Bronchial epithelial cell (primary cell): ENCODE results near the gene DHRS13. TPM values are rescaled to one million over a fixed set of nuclear protein-coding genes. Genes with fewer than 3 reads are reported as not detected.
"Not testable (repeated sequence)": the region's sequence is repeated elsewhere in the genome, so short reads cannot be mapped to it uniquely, and the experiment has no call there.

Experiments
- DNase-seq: peaks from one replicate; pipeline ENCODE4 v3.0.0-alpha.2; 2010; ENCODE audit warnings: low read depth
- FAIRE-seq: peaks from 2 replicates; lab custom pipeline; 2011; peaks lifted over from hg19 to GRCh38; lab: Jason Lieb, UNC
- H3K27me3 ChIP-seq: 2 replicates; pipeline ENCODE4 v1.5.1; 2011; ENCODE audit warnings: low read length; ENCODE audit not compliant: control insufficient read depth, insufficient read depth
- H3K36me3 ChIP-seq: 2 replicates; pipeline ENCODE4 v1.5.1; 2011; ENCODE audit warnings: low read length; ENCODE audit not compliant: control insufficient read depth, insufficient read depth
- H3K4me3 ChIP-seq: 2 replicates; pipeline ENCODE4 v1.5.1; 2011; ENCODE audit warnings: mild to moderate bottlenecking, low read depth, low read length, control low read depth
- total RNA-seq: library from RNA; depleted of rRNA; stranded (reverse); fragments of >200 nt; gene quantifications from 2 replicates; pipeline ENCODE4 v1.2.1, GENCODE V29; 2014
- TF ChIP-seq, protein P1 (sequence below): IDR thresholded peaks from 2 replicates; pipeline ENCODE4 v1.5.1; 2011; ENCODE audit warnings: mild to moderate bottlenecking, moderate library complexity, low read length, control low read depth, inconsistent platforms; ENCODE audit not compliant: insufficient read depth, severe bottlenecking

The DHRS13 gene
- total RNA-seq, 1 donor from 2014 or later = 11.3 TPM

DNA sequence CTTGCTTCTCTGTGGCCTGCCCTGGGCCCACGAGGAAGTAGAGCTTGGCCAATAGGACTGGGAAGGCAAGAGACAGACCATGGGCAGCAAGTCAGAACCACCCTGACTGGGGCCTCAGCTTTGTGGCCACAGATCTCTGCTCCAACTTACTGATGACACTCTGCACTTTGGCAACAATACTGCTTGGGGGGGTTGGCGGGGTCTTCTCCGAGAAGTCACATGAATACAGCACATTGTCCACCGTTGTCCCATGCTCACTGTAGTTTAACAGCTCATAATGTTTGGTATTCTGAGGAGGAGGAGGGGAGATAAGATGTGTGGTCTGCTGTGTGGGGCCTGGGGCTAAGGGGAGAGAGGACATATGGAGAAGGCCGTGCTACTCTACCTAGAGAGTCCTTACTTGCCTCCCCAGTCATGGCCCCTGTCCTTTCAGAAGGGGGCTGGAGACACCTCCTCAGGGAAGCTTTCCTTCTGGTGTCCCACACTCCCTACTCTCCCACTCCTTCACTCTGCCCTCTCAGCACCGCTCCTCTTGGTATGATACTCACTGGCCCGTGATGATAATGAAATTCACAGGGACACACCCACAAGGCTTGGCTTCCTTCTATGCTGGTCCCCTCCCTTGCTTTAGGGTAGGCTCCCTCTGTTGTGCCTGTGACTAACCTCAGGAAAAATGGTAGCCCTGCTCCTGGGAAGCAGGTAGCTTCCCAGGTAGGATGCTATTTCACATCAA lies 4.0 kb upstream of the DHRS13 start:
- no peak overlapping the region for H3K4me3 ChIP-seq
- TF ChIP-seq, protein P1, sequence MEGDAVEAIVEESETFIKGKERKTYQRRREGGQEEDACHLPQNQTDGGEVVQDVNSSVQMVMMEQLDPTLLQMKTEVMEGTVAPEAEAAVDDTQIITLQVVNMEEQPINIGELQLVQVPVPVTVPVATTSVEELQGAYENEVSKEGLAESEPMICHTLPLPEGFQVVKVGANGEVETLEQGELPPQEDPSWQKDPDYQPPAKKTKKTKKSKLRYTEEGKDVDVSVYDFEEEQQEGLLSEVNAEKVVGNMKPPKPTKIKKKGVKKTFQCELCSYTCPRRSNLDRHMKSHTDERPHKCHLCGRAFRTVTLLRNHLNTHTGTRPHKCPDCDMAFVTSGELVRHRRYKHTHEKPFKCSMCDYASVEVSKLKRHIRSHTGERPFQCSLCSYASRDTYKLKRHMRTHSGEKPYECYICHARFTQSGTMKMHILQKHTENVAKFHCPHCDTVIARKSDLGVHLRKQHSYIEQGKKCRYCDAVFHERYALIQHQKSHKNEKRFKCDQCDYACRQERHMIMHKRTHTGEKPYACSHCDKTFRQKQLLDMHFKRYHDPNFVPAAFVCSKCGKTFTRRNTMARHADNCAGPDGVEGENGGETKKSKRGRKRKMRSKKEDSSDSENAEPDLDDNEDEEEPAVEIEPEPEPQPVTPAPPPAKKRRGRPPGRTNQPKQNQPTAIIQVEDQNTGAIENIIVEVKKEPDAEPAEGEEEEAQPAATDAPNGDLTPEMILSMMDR = no peak
- H3K36me3 ChIP-seq = peaks cover 21% of the 10 kb centered on the region
- no peaks in the 10 kb centered on the region for H3K27me3 ChIP-seq
- DNase-seq = no peak
- FAIRE-seq = no peak

DNA sequence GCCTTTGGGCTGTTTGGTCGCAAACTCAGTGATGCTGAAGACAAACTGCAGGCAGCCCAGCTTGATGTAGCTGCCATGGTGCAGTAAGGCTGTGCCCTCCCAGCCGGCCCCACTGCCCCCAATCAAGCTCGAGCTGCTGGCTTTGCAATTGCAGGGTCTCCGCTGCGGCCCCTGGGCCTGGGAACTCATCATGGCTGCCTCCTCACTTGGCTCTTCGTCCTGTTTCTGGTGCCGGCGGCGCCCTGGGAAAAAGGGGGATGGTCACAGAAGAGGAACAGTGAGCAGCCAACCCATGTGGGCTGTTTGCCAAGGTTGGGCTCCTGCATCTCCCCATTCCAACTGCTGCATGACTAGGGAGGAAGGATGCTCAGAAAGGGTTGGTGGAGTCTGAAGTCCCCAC lies 3.4 kb upstream of the DHRS13 start:
- TF ChIP-seq, protein P1 = no peak
- Histone ChIP-seq H3K4me3 (no peak overlapping the region), H3K27me3 (no peaks in the 10 kb centered on the region), H3K36me3 (peaks cover 16% of the 10 kb centered on the region)
- DNase-seq (no peak), FAIRE-seq (no peak)

DNA sequence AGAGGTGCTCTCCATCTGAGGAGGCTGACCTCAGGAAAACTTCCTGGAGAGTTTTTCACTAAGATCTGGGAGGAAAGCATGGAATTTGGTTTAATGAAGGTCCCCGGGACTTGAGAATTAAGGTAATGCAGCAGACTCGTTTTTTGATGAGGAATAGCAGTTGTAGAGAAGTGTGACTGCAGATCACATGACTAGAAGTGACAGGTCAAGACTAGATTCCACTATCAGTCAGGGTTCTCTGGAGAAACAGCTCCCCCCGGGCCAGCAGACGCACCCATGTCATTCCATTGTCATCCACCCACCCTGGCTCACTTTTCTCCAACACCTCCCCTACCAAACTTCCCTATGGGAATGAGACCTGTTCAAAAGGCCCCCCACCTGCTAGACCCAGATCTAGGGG lies 1.9 kb upstream of the DHRS13 start:
- Histone ChIP-seq H3K27me3 (no peaks in the 10 kb centered on the region), H3K4me3 (no peak overlapping the region), H3K36me3 (peaks cover 12% of the 10 kb centered on the region)
- FAIRE-seq = no peak
- TF ChIP-seq, protein P1 = no peak
- peak; percentile 33 for DNase-seq

DNA sequence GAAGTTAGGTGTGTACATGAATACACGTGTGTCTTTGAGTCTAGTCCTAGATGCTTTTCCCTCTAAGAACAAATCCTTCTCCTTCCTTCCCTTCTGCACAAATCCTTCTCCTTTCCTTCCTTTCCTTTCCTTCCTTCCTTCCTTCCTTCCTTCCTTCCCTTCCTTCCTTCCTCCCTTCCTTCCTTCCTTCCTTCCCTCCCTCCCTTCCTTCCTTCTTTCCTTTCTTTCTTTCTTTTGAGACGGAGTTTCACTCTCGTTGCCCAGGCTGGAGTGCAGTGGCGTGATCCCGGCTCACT lies 615 bp upstream of the DHRS13 start:
- not testable (repeated sequence) for FAIRE-seq, H3K4me3 ChIP-seq, H3K27me3 ChIP-seq, H3K36me3 ChIP-seq, DNase-seq

DNA sequence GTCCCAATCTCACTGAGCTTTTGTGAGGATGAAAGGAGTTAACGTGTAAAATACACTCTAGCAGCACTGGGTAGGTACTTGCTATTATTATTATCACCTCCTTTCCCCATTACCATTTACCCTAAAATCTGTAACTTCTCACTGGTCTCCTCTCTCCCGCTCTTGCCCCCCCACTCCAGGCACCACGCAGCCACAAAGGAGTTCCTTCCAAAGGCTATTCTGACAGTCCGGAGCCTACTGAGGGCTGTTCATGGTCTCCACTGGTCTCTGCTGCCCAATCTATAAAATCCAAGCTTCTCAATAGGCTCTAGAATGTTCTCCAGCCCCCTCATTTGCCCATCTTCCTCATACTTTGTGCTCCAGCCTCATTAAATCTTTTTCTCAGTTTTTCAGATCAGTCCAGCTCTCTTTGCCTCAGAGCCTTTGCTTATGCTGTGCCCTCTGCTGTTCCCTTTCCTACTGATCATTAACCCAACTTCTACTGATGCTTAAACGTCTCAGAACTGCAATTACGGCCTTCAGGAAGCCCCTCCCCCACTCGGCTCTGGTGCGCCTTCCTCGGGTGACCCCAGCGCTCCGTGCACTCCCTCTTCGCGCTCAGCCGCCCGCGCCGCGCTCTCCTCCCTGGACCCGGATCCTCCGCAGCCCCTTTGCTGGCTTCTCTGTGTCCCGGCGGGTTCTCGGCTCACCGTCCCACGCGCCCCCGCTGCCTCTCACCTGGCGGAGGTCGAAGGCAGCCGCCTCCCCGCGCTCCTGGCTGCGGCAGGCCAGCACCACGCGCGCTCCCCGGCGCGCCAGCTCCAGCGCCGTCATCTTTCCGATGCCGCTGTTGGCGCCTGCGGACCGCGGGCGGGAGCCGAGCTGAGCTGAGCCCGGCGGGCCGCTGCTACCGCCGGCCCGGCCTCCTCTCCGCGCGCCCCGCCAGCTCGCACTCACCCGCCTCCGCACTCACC lies 737 bp downstream of the DHRS13 start:
- DNase-seq (no peak), FAIRE-seq (no peak)
- Histone ChIP-seq H3K4me3 (peak overlapping the region; percentile 56), H3K36me3 (peaks cover 3% of the 10 kb centered on the region), H3K27me3 (no peaks in the 10 kb centered on the region)
- TF ChIP-seq, protein P1 = no peak

DNA sequence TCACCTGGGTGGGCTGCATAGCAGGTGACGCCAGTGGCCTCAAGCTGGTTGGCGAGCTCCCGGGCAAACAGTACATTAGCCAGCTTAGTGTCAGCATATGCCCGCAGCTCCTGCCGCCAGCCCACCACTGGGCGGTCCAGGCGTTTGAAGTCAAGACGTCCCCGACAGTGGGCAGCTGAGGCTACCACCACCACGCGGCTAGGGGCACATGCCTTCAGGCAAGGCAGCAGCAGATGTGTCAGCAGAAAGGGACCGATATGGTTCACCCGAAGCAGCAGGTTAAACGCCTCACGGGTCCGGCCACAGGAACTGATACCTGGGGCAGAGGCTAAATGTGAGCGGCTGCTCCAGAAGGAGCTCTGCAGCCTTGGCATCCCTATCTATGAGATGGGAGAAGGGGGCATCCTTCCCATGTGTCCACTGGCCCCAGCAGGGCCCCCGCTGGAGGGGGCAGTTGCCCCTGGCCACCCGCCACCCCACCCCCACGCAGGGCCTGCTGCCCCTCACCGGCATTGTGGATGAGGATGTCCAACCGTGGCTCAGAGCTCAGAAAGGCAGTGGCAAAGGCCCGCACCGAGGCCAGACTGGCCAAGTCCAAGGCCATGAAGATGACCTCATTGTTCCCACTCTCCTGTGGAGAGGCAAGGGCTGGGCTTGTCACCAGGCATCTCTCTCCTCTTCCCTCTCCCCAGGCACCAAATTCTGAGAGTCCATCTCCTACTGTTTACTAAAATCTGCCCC lies 1.7 kb downstream of the DHRS13 start:
- Histone ChIP-seq H3K36me3 (no peaks in the 10 kb centered on the region), H3K4me3 (no peak overlapping the region), H3K27me3 (no peaks in the 10 kb centered on the region)
- TF ChIP-seq, protein P1 = no peak
- DNase-seq = no peak
- no peak for FAIRE-seq
